Measurements from ENCODE around the gene NBPF9. TPM values are rescaled to one million over a fixed set of nuclear protein-coding genes. Genes with fewer than 3 reads are reported as not detected.
"Not testable (repeated sequence)": the region's sequence is repeated elsewhere in the genome, so short reads cannot be mapped to it uniquely, and the experiment has no call there.

Gene NBPF9
- total RNA-seq, 1 experiment from 2014 or later: 3.9 TPM

GRCh38 chr1:149008326-149008725 lies 95.0 kb downstream of the NBPF9 start:
- H3K9me3 Mint-ChIP-seq; H2BK120ac ChIP-seq (ENCODE audit: low read depth, low read length, poor library complexity, severe bottlenecking); H3K56ac ChIP-seq (ENCODE audit: insufficient read length, low read depth, low read length); H4K5ac ChIP-seq (ENCODE audit: insufficient read length, low read depth, low read length); H3K36me3 Mint-ChIP-seq (ENCODE audit: insufficient read depth in 1 of 3, low read depth in 3 of 3); H4K8ac ChIP-seq (replicated peaks; ENCODE audit: insufficient read length, low read depth, low read length); H3K9me3 ChIP-seq (ENCODE audit: control insufficient read depth, low read depth, low read length); H2AK5ac ChIP-seq (ENCODE audit: insufficient read length, low read length); H2BK15ac ChIP-seq (ENCODE audit: low read depth, low read length); H3K27ac ChIP-seq (ENCODE audit: insufficient read length, low read depth, low read length); H2BK20ac ChIP-seq (ENCODE audit: low read depth, low read length, poor library complexity, severe bottlenecking); H3K27me3 ChIP-seq (ENCODE audit: insufficient read depth, low read length); H3K27me3 Mint-ChIP-seq (ENCODE audit: low read depth); H3K4ac ChIP-seq (ENCODE audit: low read depth, low read length); H4K91ac ChIP-seq (ENCODE audit: insufficient read length, low read depth, low read length); H3T11ph ChIP-seq (ENCODE audit: low read length); H2AFZ ChIP-seq (ENCODE audit: low read length); H3K14ac ChIP-seq (ENCODE audit: insufficient read depth, low read length); H3K4me1 ChIP-seq (ENCODE audit: insufficient read depth, low read length); H3K9ac ChIP-seq (ENCODE audit: extremely low read depth, insufficient read length, low read length); H3K23ac ChIP-seq (ENCODE audit: insufficient read length, low read depth, low read length); H3K79me2 ChIP-seq (ENCODE audit: insufficient read depth, low read length); H2BK5ac ChIP-seq (ENCODE audit: insufficient read length, low read length); H3K4me2 ChIP-seq (ENCODE audit: insufficient read depth, insufficient read length, low read length); H4K20me1 ChIP-seq (ENCODE audit: control insufficient read depth, insufficient read depth, insufficient read length); H3K18ac ChIP-seq (ENCODE audit: insufficient read length, low read depth, low read length); H3K79me1 ChIP-seq (ENCODE audit: insufficient read depth, low read depth, low read length, poor library complexity, severe bottlenecking); H2BK12ac ChIP-seq (ENCODE audit: insufficient read length, low read depth, low read length); H3K27ac Mint-ChIP-seq; H3K4me1 Mint-ChIP-seq; DNase-seq; H3K23me2 ChIP-seq (ENCODE audit: insufficient read length, low read depth, low read length, poor library complexity, severe bottlenecking); H3K4me3 Mint-ChIP-seq: not testable (repeated sequence)
- no CpG with 5 or more reads among the region's 4 CpGs for WGBS (ENCODE audit: extremely low coverage, insufficient read length, low lambda C conversion rate)
